ENCODE measurements around the gene CDH4. TPM values are rescaled to one million over a fixed set of nuclear protein-coding genes. Genes with fewer than 3 reads are reported as not detected.

The CDH4 gene
- total and polyA plus RNA-seq, 2 of the 8 experiments (the other 6 are each of a cell fraction or from before 2014, with no cell fraction given), result 4.3 to 7.9 TPM

GRCh38 chr20:61436667-61437279, 184.7 kb downstream of the CDH4 start:
- Histone ChIP-seq H2AFZ (ENCODE audit: low read length) (no peak overlapping the region), H3K27ac (ENCODE audit: low read depth, low read length) (peak overlapping the region; percentile 97), H3K9me3 (ENCODE audit: insufficient read depth in 2 of 2, low read depth in 1 of 2, low read length in 1 of 2) (no peaks in the 10 kb centered on the region), H2BK15ac (ENCODE audit: low read length) (no peak overlapping the region), H3K36me3 (ENCODE audit: control insufficient read depth in 2 of 4, insufficient read depth in 4 of 4, low read length in 3 of 4) (no peaks in the 10 kb centered on the region), H4K91ac (replicated peaks; ENCODE audit: insufficient read length, low read length) (peak overlapping the region; percentile 100), H3K23me2 (ENCODE audit: low read depth, low read length) (no peaks in the 10 kb centered on the region), H3K56ac (replicated peaks; ENCODE audit: insufficient read length, low read depth, low read length) (peak overlapping the region; percentile 72), H3K79me2 (ENCODE audit: control insufficient read depth in 1 of 2, insufficient read depth in 2 of 2, low read length in 2 of 2) (no peaks in the 10 kb centered on the region), H3K4me1 (replicated peaks in 1 of 4; ENCODE audit: control insufficient read depth in 3 of 4, insufficient read depth in 4 of 4, low read length in 3 of 4) (peaks cover 19 to 56% (median 32%) of the 10 kb centered on the region in 4 experiments), H4K8ac (ENCODE audit: extremely low read depth, insufficient read depth, low read length) (peak overlapping the region; percentile 87; the same call in 1 of the 2 replicates), H2BK20ac (ENCODE audit: low read length) (peak overlapping the region; percentile 99; the same call in 1 of the 2 replicates), H3K79me1 (ENCODE audit: low read depth, low read length) (peaks cover 3% of the 10 kb centered on the region; the same call in 1 of the 2 replicates), H3K27me3 (replicated peaks in 1 of 4; ENCODE audit: control insufficient read depth in 3 of 4, extremely low read depth in 1 of 4, insufficient read depth in 3 of 4, low read length in 3 of 4) (no peaks in the 10 kb centered on the region), H3K4me2 (ENCODE audit: insufficient read depth in 1 of 2, low read depth in 2 of 2, low read length in 2 of 2) (peak overlapping the region; percentile 56 to 73), H3K23ac (ENCODE audit: insufficient read length) (no peak overlapping the region), H2BK120ac (replicated peaks; ENCODE audit: low read depth, low read length) (peak overlapping the region; percentile 100), H3K18ac (ENCODE audit: extremely low read depth, low read length) (peak overlapping the region; percentile 84), H2AK5ac (ENCODE audit: low read depth, low read length) (peak overlapping the region; percentile 68; the same call in 1 of the 2 replicates), H4K5ac (ENCODE audit: insufficient read length, low read depth, low read length) (peak overlapping the region; percentile 79), H3K14ac (ENCODE audit: insufficient read length) (no peak overlapping the region), H3K4ac (replicated peaks; ENCODE audit: insufficient read length, low read depth, low read length) (peak overlapping the region; percentile 66), H3K9ac (replicated peaks in 1 of 4; ENCODE audit: extremely low read depth in 1 of 4, low read depth in 3 of 4, low read length in 3 of 4) (peak overlapping the region in 3 of 4 experiments; percentile 42 to 71 (median 65); a peak in 5 of 7 replicates), H2BK5ac (ENCODE audit: low read depth, low read length) (peak overlapping the region; percentile 99), H3K4me3 (ENCODE audit: extremely low read depth in 1 of 4, insufficient read depth in 2 of 4, low read depth in 3 of 4, low read length in 4 of 4) (peak overlapping the region in 3 of 4 experiments; percentile 6 to 39 (median 19); a peak in 4 of 8 replicates), H2BK12ac (ENCODE audit: low read depth, low read length) (peak overlapping the region; percentile 35; the same call in 1 of the 2 replicates), H4K20me1 (replicated peaks in 1 of 2; ENCODE audit: control insufficient read depth in 1 of 2, insufficient read depth in 2 of 2, low read length in 2 of 2) (no peaks in the 10 kb centered on the region)
- CTCF ChIA-PET (ENCODE audit: partially characterized antibody), result interaction anchor here (1.0 to 1.3 kb wide), 3 partner anchors 14 to 88 kb away, joined by 3 read pairs; no protein-coding TSS in a partner anchor
- POLR2A ChIA-PET (ENCODE audit: partially characterized antibody), result interaction anchor here (0.6 to 4.2 kb wide), 19 partner anchors 9 to 145 kb away, joined by 3 to 25 read pairs (median 4); no protein-coding TSS in a partner anchor
- WGBS, 2 experiments (ENCODE audit: extremely low coverage in 1 of 2, insufficient coverage in 1 of 2, insufficient read length in 1 of 2, insufficient replicate concordance in 2 of 2, low coverage in 1 of 2, low lambda C conversion rate in 2 of 2, missing lambda C conversion rate in 1 of 2), result 3% methylated on average over 8 of the region's 8 CpGs; no CpG with 5 or more reads in 1 of the 2 experiments
- peak; percentile 84 to 96 for DNase-seq (ENCODE audit: low read depth in 1 of 2, low spot score in 2 of 2)
- peak; percentile 98 for FAIRE-seq
- TF ChIP-seq RXRA (IDR thresholded peaks at IDR 0.05; ENCODE audit: insufficient read depth, low read depth, low read length) (no peak), RAD21 (IDR thresholded peaks at IDR 0.05 in 1 of 2, conservative IDR thresholded peaks at IDR 0.05 in 1 of 2; ENCODE audit: low read depth in 2 of 2, low read length in 2 of 2) (peak; percentile 21 to 22; a peak in 3 of 4 replicates), TAF7 (optimal IDR thresholded peaks at IDR 0.05; ENCODE audit: borderline replicate concordance, low read depth, low read length) (peak; percentile 70), CHD2 (IDR thresholded peaks at IDR 0.05; ENCODE audit: low read length) (peak; percentile 59), ATF3 (IDR thresholded peaks at IDR 0.05; ENCODE audit: insufficient read depth, low read depth, low read length) (peak; percentile 71; the same call in 1 of the 2 replicates)

Data from H1 (cell line).